ENCODE measurements around the gene CDK5RAP2.

The CDK5RAP2 gene

DNA sequence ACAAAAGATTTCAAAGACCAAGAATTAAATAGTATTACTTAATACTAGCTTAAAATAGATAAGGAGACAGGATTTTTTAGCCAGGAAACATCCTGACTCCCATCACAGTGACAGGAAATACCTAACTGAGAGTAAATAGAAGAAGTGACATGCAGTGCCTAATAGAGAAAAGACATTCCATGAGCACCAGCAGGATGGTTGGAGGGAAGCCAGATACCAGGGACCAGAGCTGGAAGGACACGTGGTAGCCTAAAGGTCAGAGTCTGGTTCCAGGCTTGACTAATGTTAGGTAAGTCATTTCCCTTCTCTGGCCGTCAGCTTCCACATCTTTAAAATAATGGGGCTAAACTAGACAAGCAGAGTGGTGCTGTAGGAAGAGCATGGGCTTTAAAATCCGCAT lies 41.6 kb downstream of the CDK5RAP2 start:
- Histone ChIP-seq H3K4me3 (ENCODE audit: low read depth, low read length) (no peak overlapping the region), H3K36me3 (ENCODE audit: control insufficient read depth in 2 of 2, insufficient read depth in 1 of 2, low read length in 2 of 2) (peaks cover 0 to 84% of the 10 kb centered on the region in 2 experiments; a peak in 2 of 3 replicates), H3K9me3 (ENCODE audit: control insufficient read depth, insufficient read depth, low read depth, low read length) (no peaks in the 10 kb centered on the region), H3K4me1 (ENCODE audit: control insufficient read depth, insufficient read depth, low read length) (no peaks in the 10 kb centered on the region), H3K27ac (ENCODE audit: extremely low read depth, low read depth, low read length) (no peak overlapping the region)
- TF ChIP-seq, protein P1, sequence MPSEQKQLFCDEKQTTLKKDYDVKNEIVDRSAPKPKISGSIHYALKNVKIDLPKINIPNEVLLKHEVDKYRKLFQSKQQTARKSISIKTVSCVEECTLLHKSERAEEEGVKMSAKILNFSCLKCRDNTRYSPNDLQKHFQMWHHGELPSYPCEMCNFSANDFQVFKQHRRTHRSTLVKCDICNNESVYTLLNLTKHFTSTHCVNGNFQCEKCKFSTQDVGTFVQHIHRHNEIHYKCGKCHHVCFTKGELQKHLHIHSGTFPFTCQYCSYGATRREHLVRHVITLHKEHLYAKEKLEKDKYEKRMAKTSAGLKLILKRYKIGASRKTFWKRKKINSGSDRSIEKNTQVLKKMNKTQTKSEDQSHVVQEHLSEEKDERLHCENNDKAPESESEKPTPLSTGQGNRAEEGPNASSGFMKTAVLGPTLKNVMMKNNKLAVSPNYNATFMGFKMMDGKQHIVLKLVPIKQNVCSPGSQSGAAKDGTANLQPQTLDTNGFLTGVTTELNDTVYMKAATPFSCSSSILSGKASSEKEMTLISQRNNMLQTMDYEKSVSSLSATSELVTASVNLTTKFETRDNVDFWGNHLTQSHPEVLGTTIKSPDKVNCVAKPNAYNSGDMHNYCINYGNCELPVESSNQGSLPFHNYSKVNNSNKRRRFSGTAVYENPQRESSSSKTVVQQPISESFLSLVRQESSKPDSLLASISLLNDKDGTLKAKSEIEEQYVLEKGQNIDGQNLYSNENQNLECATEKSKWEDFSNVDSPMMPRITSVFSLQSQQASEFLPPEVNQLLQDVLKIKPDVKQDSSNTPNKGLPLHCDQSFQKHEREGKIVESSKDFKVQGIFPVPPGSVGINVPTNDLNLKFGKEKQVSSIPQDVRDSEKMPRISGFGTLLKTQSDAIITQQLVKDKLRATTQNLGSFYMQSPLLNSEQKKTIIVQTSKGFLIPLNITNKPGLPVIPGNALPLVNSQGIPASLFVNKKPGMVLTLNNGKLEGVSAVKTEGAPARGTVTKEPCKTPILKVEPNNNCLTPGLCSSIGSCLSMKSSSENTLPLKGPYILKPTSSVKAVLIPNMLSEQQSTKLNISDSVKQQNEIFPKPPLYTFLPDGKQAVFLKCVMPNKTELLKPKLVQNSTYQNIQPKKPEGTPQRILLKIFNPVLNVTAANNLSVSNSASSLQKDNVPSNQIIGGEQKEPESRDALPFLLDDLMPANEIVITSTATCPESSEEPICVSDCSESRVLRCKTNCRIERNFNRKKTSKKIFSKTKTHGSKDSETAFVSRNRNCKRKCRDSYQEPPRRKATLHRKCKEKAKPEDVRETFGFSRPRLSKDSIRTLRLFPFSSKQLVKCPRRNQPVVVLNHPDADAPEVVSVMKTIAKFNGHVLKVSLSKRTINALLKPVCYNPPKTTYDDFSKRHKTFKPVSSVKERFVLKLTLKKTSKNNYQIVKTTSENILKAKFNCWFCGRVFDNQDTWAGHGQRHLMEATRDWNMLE (tag by site-specific recombination; conservative IDR thresholded peaks at IDR 0.05; ENCODE audit: low read depth) = no peak
- TF ChIP-seq ZNF37A (tag by site-specific recombination; IDR thresholded peaks at IDR 0.05) (no peak), ZNF623 (tag by site-specific recombination; IDR thresholded peaks at IDR 0.05) (no peak), SCRT1 (tag by site-specific recombination; IDR thresholded peaks at IDR 0.05; ENCODE audit: borderline replicate concordance) (no peak), ZNF426 (tag by site-specific recombination; IDR thresholded peaks at IDR 0.05) (no peak), RBAK (tag by site-specific recombination; IDR thresholded peaks at IDR 0.05) (no peak), KLF17 (tag by site-specific recombination; IDR thresholded peaks at IDR 0.05) (no peak), ZNF2 (tag by site-specific recombination; IDR thresholded peaks at IDR 0.05) (no peak), ZNF211 (tag by site-specific recombination; IDR thresholded peaks at IDR 0.05; ENCODE audit: low read depth) (no peak), ZFP37 (tag by site-specific recombination; IDR thresholded peaks at IDR 0.05) (no peak), ZNF311 (tag by site-specific recombination; IDR thresholded peaks at IDR 0.05; ENCODE audit: borderline replicate concordance) (no peak)
- ChIA-PET CTCF (interaction anchor here (0.6 to 1.3 kb wide), 2 partner anchors 26 to 496 kb away, joined by 3 to 8 read pairs; no protein-coding TSS in a partner anchor), POLR2A (no interaction called here)

- Histone ChIP-seq H3K27ac (ENCODE audit: extremely low read depth, low read depth, low read length) (no peak overlapping the region), H3K4me1 (ENCODE audit: control insufficient read depth, insufficient read depth, low read length) (no peaks in the 10 kb centered on the region), H3K36me3 (ENCODE audit: control insufficient read depth in 2 of 2, insufficient read depth in 1 of 2, low read length in 2 of 2) (peaks cover 0 to 87% of the 10 kb centered on the region in 2 experiments; a peak in 1 of 3 replicates), H3K9me3 (ENCODE audit: control insufficient read depth, insufficient read depth, low read depth, low read length) (no peaks in the 10 kb centered on the region), H3K4me3 (ENCODE audit: low read depth, low read length) (no peak overlapping the region)
- ChIA-PET CTCF (interaction anchor here (0.6 to 1.3 kb wide), 3 partner anchors 27 to 1488 kb away, joined by 3 read pairs; no protein-coding TSS in a partner anchor), POLR2A (no interaction called here)
- no peak for TF ChIP-seq ZNF146 (tag by site-specific recombination; IDR thresholded peaks at IDR 0.05)
- TF ChIP-seq ZXDB (tag by site-specific recombination; IDR thresholded peaks at IDR 0.05) = no peak
- TF ChIP-seq KLF16 (tag by site-specific recombination; IDR thresholded peaks at IDR 0.05) = no peak
- no peak for TF ChIP-seq ZNF223 (tag by site-specific recombination; IDR thresholded peaks at IDR 0.05)
- peak; percentile 84 for TF ChIP-seq ZNF768 (tag by site-specific recombination; IDR thresholded peaks at IDR 0.05)
These were observed 42.9 kb downstream of the CDK5RAP2 start for GRCh38 chr9:120536949-120537640.

DNA sequence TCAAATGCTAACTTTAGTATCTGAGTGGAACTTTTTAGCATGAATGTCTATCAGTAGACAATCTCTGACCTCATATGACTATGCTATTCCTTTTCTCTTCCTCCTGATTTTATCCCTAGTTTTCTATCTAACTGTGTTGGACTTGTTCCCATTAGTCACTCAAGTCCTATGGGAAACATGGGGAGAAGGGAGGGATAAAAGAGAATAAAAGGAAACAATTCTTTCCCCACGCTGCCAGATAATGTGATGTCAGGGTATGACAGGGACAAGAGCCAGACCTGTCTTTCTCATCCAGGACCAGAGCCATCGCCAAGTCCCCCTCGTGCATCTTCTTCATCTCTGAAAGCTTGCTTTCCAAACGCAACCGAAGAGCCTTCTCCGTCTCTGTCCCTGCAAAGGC lies 43.9 kb downstream of the CDK5RAP2 start:
- CTCF ChIA-PET = no interaction called here
- POLR2A ChIA-PET = no interaction called here
- Histone ChIP-seq H3K4me3 (ENCODE audit: low read depth, low read length) (no peak overlapping the region), H3K4me1 (ENCODE audit: control insufficient read depth, insufficient read depth, low read length) (no peaks in the 10 kb centered on the region), H3K27ac (ENCODE audit: extremely low read depth, low read depth, low read length) (no peak overlapping the region), H3K36me3 (ENCODE audit: control insufficient read depth in 2 of 2, insufficient read depth in 1 of 2, low read length in 2 of 2) (peaks cover 0 to 88% of the 10 kb centered on the region in 2 experiments; a peak in 1 of 3 replicates), H3K9me3 (ENCODE audit: control insufficient read depth, insufficient read depth, low read depth, low read length) (no peaks in the 10 kb centered on the region)
- TF ChIP-seq ZNF146 (tag by site-specific recombination; IDR thresholded peaks at IDR 0.05) (no peak), ZNF747 (tag by site-specific recombination; IDR thresholded peaks at IDR 0.05) (no peak), REPIN1 (tag by site-specific recombination; IDR thresholded peaks at IDR 0.05; ENCODE audit: low read depth) (no peak), PRDM4 (tag by site-specific recombination; IDR thresholded peaks at IDR 0.05) (no peak)
